ENCODE measurements around the gene MEGF6. TPM values are rescaled to one million over a fixed set of nuclear protein-coding genes. Genes with fewer than 3 reads are reported as not detected.

MEGF6 gene
- total RNA-seq, 4 donors from 2014 or later, result 4.1 to 27.1 (median 11.4) TPM

GRCh38 chr1:3551290-3551678 lies 60.0 kb downstream of the MEGF6 start:
- Histone ChIP-seq H3K27ac (no peak overlapping the region), H3K9me3 (no peaks in the 10 kb centered on the region), H3K36me3 (no peaks in the 10 kb centered on the region), H3K4me3 (no peak overlapping the region), H3K4me1 (peaks cover 0 to 22% (median 4%) of the 10 kb centered on the region in 4 donors), H3K27me3 (no peaks in the 10 kb centered on the region)
- DNase-seq, result no peak
- intact Hi-C loops (cut with DNase I; ENCODE audit: low total_unique reads) (no loop called here), in situ Hi-C loops (cut with MboI; ENCODE audit: low pct_ligation_motif_present in 1 of 4, low pct_unique_long_range_greater_than_20kb in 1 of 4, low sequenced_read_pairs in 3 of 4) (no loop called here)
- no peak for TF ChIP-seq POLR2AphosphoS5 (IDR thresholded peaks at IDR 0.05)
- TF ChIP-seq POLR2A (IDR thresholded peaks at IDR 0.05), result no peak
- TF ChIP-seq EP300 (IDR thresholded peaks at IDR 0.05; ENCODE audit: low read depth), result no peak
- TF ChIP-seq, protein P1, sequence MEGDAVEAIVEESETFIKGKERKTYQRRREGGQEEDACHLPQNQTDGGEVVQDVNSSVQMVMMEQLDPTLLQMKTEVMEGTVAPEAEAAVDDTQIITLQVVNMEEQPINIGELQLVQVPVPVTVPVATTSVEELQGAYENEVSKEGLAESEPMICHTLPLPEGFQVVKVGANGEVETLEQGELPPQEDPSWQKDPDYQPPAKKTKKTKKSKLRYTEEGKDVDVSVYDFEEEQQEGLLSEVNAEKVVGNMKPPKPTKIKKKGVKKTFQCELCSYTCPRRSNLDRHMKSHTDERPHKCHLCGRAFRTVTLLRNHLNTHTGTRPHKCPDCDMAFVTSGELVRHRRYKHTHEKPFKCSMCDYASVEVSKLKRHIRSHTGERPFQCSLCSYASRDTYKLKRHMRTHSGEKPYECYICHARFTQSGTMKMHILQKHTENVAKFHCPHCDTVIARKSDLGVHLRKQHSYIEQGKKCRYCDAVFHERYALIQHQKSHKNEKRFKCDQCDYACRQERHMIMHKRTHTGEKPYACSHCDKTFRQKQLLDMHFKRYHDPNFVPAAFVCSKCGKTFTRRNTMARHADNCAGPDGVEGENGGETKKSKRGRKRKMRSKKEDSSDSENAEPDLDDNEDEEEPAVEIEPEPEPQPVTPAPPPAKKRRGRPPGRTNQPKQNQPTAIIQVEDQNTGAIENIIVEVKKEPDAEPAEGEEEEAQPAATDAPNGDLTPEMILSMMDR (IDR thresholded peaks at IDR 0.05), result no peak
- 74% methylated on average over 5 of the region's 5 CpGs; no CpG with 5 or more reads in 1 of the 2 donors for whole genome bisulfite sequencing, 2 donors (ENCODE audit: low coverage in 1 of 2)

GRCh38 chr1:3550511-3551289 lies 60.6 kb downstream of the MEGF6 start:
- 76 to 80% methylated on average over 1 to 27 of the region's 27 CpGs for WGBS, 2 donors (ENCODE audit: low coverage in 1 of 2)
- Histone ChIP-seq H3K27ac (no peak overlapping the region), H3K9me3 (no peaks in the 10 kb centered on the region), H3K4me1 (peaks cover 0 to 22% (median 4%) of the 10 kb centered on the region in 4 donors), H3K36me3 (no peaks in the 10 kb centered on the region), H3K27me3 (no peaks in the 10 kb centered on the region), H3K4me3 (no peak overlapping the region)
- DNase-seq, result no peak
- in situ Hi-C loops (cut with MboI; ENCODE audit: low pct_ligation_motif_present in 1 of 4, low pct_unique_long_range_greater_than_20kb in 1 of 4, low sequenced_read_pairs in 3 of 4), result no loop called here
- intact Hi-C loops (cut with DNase I; ENCODE audit: low total_unique reads), result no loop called here
- TF ChIP-seq EP300 (IDR thresholded peaks at IDR 0.05; ENCODE audit: low read depth), result no peak
- TF ChIP-seq POLR2AphosphoS5 (IDR thresholded peaks at IDR 0.05), result no peak
- TF ChIP-seq, protein P1 (IDR thresholded peaks at IDR 0.05), result no peak
- no peak for TF ChIP-seq POLR2A (IDR thresholded peaks at IDR 0.05)

- 90% methylated on average over 7 of the region's 15 CpGs; no CpG with 5 or more reads in 1 of the 2 donors for WGBS, 2 donors (ENCODE audit: low coverage in 1 of 2)
- in situ Hi-C loops (cut with MboI; ENCODE audit: low pct_ligation_motif_present in 1 of 4, low pct_unique_long_range_greater_than_20kb in 1 of 4, low sequenced_read_pairs in 3 of 4), result no loop called here
- H3K27ac ChIP-seq, result no peak overlapping the region
Measured at GRCh38 chr1:3548895-3549294, 62.4 kb downstream of the MEGF6 start.

DNA sequence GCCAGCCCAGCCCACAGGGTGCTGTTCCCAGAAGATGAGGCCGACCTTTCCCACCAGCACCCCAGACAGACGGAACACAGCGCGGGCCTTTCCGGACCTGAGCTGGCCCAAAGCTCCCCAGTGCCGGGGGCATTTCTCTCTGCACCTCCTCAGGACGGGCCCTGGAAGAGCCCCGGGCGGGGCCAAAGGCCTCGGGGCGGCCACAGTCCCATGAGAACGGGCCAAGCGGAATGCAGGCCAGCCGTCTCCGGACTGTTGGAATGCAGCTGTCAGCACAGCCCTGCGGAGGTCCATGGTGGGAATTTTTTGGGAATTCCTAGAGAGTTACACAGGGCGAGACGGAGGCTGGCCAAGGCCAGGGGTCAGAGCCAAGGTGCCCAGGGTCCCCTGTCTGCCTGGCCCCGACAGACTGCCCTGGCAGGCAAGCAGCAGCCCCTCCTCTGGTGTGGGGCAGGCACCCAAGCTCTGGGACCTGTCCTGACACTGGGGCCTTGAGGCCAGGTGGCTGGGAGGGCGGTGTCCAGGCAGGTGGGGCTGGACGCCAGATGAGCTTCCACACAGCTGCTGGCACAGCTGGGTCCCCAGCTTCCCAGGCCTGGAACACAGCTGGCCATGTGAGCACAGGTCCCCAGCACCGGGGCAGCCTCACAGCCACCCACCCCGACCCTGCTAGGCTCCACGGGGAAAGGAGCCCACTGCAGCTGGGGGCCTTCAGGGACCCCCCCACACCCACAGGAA lies 63.0 kb downstream of the MEGF6 start:
- Histone ChIP-seq H3K4me3 (no peak overlapping the region), H3K36me3 (no peaks in the 10 kb centered on the region), H3K4me1 (peaks cover 0 to 15% (median 2%) of the 10 kb centered on the region in 4 donors), H3K27me3 (no peaks in the 10 kb centered on the region), H3K27ac (no peak overlapping the region), H3K9me3 (no peaks in the 10 kb centered on the region)
- DNase-seq, result no peak
- TF ChIP-seq, protein P1 (IDR thresholded peaks at IDR 0.05), result no peak
- no peak for TF ChIP-seq POLR2A (IDR thresholded peaks at IDR 0.05)
- TF ChIP-seq POLR2AphosphoS5 (IDR thresholded peaks at IDR 0.05), result no peak
- TF ChIP-seq EP300 (IDR thresholded peaks at IDR 0.05; ENCODE audit: low read depth), result no peak
- intact Hi-C loops (cut with DNase I; ENCODE audit: low total_unique reads), result no loop called here
- WGBS, 2 donors (ENCODE audit: low coverage in 1 of 2), result 77% methylated on average over 22 of the region's 24 CpGs; no CpG with 5 or more reads in 1 of the 2 donors
- in situ Hi-C loops (cut with MboI; ENCODE audit: low pct_ligation_motif_present in 1 of 4, low pct_unique_long_range_greater_than_20kb in 1 of 4, low sequenced_read_pairs in 3 of 4), result no loop called here

More at GRCh38 chr1:3548895-3549294, 62.4 kb downstream of the MEGF6 start:
- peaks cover 0 to 17% (median 2%) of the 10 kb centered on the region in 4 donors for H3K4me1 ChIP-seq
- DNase-seq, result no peak
- H3K9me3 ChIP-seq, result no peaks in the 10 kb centered on the region
- no peak for TF ChIP-seq EP300 (IDR thresholded peaks at IDR 0.05; ENCODE audit: low read depth)
- TF ChIP-seq POLR2AphosphoS5 (IDR thresholded peaks at IDR 0.05), result no peak
- TF ChIP-seq, protein P1 (IDR thresholded peaks at IDR 0.05), result no peak
- no peak for TF ChIP-seq POLR2A (IDR thresholded peaks at IDR 0.05)
- H3K4me3 ChIP-seq, result no peak overlapping the region
- H3K27me3 ChIP-seq, result no peaks in the 10 kb centered on the region
- intact Hi-C loops (cut with DNase I; ENCODE audit: low total_unique reads), result no loop called here
- H3K36me3 ChIP-seq, result no peaks in the 10 kb centered on the region
